D721Med (cell line): Measurements from ENCODE around the gene TOB1.

Source experiments
- DNase-seq: peaks from one replicate; pipeline ENCODE4 v3.0.0; 2011; ENCODE audit warnings: low spot score; ENCODE audit not compliant: insufficient read length
- FAIRE-seq: peaks from 2 replicates; lab custom pipeline; 2011; peaks lifted over from hg19 to GRCh38; lab: Jason Lieb, UNC
- CTCF ChIP-seq: IDR thresholded peaks from 2 replicates; pipeline ENCODE4 v1.5.1; 2012; ENCODE audit warnings: mild to moderate bottlenecking, control low read depth; ENCODE audit not compliant: insufficient read depth; ENCODE audit errors: missing control alignments

Gene TOB1

GRCh38 chr17:50837980-50838954, 27.9 kb downstream of the TOB1 start:
- DNase-seq (no peak), FAIRE-seq (no peak)
- TF ChIP-seq CTCF, result no peak

- no peak for TF ChIP-seq CTCF
- DNase-seq, result no peak
- FAIRE-seq, result no peak
Observed at GRCh38 chr17:50837286-50837979, 28.7 kb downstream of the TOB1 start.

GRCh38 chr17:50836826-50837225, 29.3 kb downstream of the TOB1 start:
- no peak for TF ChIP-seq CTCF
- no peak for FAIRE-seq
- DNase-seq, result no peak

- DNase-seq, result no peak
- FAIRE-seq, result no peak
- TF ChIP-seq CTCF, result no peak
Observed at GRCh38 chr17:50835301-50836234, 30.6 kb downstream of the TOB1 start, which contains the start of gene WFIKKN2. Gene WFIKKN2 (plus strand): TSS chr17:50835586. CDS start chr17:50835938, 352 bp downstream.

GRCh38 chr17:50834429-50835300, 31.5 kb downstream of the TOB1 start:
- DNase-seq, result no peak
- TF ChIP-seq CTCF, result no peak

More at GRCh38 chr17:50834429-50835300, 31.5 kb downstream of the TOB1 start:
- no peak for FAIRE-seq
